GM21360 (cell line): ENCODE results near the gene PEMT.

Experiments used
- ATAC-seq: cut with Tn5 transposase; IDR thresholded peaks from one replicate; pipeline ENCODE4 v1.9.1; 2021; ENCODE audit warnings: mild to moderate bottlenecking, moderate library complexity; ENCODE audit not compliant: unreplicated experiment

The PEMT gene

DNA sequence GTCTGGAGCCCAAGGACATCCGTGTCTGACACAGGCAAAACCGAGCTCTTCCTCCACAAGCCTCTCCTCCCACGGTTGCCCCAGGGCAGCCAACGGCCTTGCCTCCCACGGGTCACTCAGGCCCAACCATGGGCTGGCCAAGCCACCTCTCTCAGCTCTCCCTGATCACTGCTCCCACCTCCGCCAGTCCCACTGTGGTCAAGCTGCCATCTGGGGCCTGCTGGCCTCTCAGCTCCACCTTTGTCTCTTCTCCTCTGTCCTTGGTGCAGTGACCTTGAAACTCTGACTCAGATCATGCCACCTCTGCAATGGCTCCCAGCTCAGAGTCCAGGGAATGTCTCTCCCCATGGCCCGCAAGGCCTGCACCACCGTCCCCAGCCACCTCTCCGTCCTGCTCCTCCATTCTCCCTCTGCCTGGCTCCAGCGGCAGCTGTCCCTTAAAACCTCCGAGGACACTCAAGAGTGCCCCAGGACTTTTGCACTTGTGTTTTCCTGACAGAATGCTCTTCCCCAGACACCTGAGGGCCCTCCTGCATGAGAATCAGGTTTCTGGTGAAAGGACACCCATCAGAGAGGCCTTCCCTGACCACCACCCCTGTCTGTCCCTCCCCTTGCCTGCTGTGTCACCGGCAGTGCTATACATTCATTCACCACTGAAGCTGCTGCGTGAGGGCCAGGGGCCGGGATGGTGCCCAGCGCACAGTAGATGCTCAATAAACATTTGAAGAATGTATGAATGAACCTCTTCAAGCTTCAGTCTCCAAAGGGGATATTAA lies 19.3 kb downstream of the PEMT start:
- ATAC-seq, result no peak

DNA sequence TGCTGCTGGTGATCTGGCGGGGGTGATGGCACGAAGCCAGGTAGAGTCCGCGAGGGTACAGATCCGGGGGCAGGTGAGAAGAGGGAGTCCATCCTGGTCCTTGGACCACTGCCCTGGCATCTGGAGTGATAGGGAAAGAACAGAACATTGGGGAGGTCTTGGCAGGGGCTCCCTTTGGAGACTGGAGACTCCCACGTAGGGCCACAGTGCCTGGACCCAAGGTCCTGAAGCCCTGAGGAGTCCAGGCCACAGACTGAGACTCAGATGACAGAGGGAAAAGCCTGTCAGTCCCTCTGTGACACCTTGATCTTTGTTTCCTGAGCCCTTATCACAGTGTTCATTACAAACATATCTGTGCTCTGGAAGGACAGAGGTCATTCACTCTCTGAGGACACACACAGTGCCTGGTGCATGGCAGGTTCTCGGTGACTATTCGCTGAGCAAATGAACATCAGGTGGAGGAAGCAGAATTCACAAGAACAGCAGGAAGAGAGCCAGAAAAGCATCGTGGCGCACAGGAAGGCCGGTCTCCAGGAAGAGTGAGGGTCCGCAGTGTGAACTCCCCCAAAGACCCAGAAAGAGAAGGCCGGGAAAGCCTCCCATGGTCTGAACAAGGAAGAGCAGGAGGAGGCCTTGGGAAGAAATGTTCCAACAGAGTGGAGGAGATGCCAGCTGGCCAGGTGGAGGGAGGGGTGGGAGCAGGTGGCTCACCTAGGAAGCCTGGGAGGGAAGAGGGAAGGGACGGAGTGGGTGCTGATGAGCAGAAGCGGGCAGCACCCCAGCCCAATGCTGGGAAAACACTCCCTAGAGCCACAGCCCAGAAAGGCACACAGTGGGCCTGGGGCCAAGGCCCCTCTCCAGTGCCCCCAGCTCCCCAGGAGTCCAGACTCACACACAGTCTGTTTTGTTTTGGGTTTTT lies 20.5 kb downstream of the PEMT start:
- ATAC-seq, result no peak

DNA sequence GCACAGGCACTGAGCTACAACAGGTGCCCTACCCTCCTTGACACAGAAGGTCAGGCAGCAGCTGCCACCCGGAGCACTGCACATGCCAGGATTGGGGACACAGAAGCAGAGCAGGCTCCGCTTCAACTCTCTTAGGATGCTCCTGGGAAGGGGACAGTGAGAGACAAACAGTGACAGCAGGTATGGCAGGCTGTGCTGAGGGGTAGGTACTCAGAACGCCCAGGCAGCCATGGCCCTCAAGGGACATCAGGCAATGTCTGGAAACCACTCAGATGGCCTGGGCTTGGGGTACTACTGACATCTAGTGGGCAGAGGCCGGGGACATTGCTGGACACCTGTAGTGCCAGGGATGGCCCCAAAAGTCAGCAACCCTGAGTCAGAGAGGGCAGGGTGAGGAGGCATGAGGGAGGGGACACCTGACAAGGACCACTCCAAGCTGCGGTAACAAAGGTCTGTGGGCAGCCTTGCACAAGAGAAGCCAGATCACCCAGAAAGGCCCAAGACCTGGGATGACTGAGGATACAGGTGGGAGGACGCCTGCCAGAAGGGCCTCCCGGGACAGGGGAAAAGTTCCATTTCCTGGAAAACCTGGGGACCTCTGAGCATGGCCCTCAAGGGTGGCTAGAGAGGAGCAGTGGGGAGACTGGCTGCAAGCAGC lies 21.2 kb downstream of the PEMT start:
- ATAC-seq, result no peak

DNA sequence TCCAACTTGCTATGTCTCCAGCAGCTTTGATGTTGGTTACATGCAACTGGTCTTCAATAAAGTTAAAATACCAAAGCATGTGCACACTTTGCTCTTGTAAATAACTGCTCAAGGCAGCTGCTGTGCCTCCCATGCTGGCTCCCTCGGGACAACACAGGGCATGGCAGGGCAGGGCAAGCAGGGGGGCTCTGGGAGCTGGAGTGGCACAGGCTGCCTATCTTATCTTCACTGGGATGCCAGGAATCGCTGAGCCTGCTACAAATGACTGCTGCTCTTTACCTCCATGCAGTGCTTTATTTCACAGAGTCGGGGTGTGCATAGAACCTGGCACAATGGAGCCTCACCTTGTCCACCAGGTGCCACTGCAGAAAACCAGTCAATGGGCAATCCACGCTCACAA lies 21.8 kb downstream of the PEMT start:
- ATAC-seq, result no peak

DNA sequence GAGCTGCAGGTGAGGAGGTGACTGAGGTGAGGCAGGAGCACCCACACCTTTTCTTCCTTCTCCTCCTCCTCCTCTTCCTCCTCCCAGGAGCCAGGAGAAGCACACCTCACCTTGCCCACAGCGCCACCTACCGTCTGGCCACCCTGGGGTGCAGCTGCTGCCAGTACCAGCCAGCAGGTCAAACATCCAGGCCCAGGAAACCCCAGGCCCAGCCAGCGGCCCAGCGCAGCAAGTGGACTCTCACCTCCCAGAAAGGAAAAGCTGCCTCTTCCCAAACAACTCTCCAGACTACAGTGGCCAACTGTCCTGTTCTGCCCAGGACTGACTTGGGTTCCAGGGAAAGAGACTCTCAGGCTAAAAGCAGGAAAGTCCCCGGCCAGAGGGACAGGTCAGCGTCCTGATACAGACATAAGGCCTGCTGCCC lies 22.7 kb downstream of the PEMT start:
- no peak for ATAC-seq

DNA sequence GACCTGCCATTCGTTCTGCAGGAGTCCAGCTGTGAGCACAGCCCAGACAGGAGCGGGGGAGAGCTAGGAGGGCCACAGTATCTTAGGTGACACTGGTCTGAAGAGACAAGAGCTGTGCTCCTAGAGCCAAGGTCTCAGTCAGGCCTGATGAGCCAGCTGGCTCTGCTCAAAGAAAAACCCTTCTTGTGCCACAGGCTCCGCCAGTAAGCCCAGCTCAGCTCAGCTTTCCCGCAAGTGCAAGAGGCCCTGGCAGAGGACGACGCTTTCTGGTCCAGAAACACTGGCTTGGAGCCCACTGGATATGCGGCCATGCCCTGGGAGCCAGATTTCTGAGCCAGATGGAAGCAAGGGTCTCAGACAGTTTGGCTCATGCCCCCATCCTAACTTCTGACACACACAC lies 23.9 kb downstream of the PEMT start:
- no peak for ATAC-seq

DNA sequence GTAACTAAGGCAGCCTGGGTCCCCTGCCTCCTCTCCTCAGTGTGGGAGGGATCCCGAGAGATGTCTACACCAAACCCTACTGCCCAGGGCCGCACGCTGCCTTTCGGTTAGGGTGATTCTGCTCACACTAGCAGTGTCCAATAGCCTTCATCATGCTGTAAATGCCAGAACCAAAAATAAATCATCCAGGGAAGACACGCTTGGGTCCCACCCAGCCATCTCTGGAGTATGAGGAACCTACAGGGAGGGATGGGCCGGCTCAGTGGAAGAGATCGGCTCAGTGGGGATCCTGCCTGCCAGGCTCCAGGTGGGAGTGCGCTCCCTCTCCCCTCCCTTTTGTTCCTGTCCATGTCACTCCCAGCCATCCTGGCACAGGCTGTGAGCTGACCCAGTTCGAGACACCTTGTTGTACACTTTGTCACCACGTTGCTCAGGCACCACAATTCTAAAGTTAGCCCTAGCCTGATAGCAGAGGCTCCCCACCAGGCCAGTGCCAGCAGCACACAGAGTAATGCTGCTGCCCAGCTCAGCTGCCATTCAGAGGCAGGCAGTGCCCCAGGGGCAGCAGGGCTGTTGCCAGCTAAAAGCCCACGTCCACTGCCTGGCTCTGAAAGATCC lies 24.5 kb downstream of the PEMT start:
- ATAC-seq, result no peak

DNA sequence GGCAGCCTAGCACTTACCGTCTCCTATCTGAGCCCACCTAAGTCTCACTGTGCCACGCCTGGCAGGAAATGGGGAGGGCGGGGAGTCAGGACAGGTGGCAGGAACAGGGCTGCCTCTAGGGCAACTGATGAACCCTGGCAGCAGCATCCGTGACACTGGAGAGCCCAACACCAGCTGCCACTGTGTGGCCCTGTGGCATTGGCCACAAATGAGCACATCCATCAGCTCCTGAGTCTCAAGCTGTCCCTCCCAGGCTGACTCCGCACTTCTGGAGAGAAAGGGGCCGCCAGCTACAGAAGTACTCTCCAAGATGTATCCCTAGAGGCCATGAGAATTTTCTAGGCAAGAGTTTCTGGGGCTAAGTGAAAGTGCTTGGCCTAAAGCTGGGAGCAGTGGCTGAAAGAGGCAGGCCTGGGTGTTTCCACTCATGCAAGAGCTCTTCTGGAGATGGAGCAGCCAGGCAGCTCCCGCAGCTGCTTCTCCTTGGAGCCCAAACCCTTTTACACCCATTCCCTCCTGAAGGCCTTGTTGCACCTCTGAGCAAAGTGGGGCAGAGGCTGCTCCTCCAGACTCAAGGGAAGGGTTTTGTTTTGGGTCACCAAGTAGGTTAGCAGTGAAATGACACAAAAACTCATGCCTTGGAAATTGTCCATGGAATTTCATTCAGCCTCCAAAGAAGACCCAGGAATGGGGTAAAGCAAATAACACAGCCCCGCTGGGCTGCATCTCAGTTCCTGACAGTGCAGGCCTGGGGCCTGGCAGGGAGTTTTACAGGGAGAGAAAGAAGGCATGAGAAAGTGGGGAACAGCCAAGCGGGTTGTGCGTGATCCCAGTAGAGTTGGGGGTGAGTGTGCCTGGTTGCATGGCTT lies 25.8 kb downstream of the PEMT start:
- ATAC-seq, result no peak

DNA sequence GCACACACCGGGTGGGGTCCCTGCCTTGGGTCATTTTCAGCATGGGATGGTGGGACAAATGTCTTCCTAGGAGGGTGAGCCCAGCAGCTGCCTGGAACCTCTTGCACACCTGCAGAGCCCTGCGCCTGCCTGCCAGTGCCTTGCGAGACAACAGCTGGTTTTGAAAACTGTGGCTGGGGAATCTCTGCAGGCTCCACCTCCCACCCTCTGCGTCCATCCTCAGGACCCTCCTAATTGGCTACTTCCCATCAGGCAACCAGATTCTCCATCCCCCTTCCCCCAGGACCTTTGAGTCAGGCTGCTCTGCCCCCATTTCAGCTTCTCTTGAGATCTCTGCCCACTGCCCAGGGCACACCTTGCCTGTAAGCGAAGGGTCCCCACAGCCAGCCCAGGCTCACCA lies 26.6 kb downstream of the PEMT start:
- ATAC-seq, result no peak

DNA sequence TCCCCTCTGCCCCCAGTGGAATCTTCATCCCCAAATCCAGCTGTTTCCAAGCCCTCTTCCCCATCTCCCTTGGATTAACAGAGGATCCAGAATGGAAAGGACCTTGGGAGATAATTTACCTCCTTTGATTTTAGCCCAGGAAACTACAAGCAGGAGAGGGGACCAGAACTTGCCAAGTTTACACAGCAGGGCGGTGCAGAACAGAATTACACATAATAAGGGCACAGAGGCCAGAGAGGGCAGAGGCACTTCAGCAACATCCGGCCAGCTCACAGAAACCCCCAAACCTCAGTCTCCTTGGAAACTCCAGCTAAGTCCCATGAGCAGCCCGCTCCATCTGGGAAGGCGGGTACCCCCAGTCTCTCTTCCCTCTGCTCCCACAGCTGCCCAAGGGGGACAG lies 27.2 kb downstream of the PEMT start:
- ATAC-seq, result no peak

DNA sequence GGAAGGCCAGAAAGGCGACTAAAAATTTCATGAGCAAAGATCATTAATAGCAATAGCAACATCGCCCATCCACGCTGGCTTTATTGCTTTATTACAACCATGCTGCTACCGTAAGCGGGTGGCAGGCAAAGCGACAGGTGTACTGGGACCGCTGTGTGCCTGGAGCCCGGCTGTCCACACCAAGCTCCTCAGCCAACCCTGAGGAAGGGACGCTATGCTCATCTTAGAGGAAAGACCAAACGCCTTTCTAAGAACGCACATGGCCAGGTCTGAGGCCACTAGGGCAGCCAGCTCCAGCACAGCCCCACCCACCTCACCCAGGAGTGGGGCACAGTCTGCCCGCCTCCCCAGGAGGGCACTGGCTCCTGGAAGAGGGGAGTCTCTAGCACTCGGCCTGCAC lies 28.0 kb downstream of the PEMT start:
- no peak for ATAC-seq

DNA sequence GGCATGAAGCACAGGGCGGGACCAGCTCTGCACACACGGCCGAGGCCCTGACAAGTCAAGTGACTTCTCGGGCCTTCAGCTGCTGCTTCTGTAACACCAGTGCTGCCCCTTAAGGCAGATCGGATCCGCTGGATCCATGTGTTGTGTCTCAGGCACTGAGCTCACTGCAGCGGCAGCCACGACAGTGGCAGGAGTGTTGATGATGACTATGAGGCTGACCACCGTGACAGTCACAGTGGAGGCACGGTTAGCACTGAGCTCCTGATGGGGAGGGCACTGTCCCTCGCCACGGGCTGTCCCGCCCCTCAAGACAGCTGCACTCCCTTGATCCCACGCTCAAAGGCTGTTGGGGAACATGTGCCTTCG lies 29.4 kb downstream of the PEMT start:
- no peak for ATAC-seq

DNA sequence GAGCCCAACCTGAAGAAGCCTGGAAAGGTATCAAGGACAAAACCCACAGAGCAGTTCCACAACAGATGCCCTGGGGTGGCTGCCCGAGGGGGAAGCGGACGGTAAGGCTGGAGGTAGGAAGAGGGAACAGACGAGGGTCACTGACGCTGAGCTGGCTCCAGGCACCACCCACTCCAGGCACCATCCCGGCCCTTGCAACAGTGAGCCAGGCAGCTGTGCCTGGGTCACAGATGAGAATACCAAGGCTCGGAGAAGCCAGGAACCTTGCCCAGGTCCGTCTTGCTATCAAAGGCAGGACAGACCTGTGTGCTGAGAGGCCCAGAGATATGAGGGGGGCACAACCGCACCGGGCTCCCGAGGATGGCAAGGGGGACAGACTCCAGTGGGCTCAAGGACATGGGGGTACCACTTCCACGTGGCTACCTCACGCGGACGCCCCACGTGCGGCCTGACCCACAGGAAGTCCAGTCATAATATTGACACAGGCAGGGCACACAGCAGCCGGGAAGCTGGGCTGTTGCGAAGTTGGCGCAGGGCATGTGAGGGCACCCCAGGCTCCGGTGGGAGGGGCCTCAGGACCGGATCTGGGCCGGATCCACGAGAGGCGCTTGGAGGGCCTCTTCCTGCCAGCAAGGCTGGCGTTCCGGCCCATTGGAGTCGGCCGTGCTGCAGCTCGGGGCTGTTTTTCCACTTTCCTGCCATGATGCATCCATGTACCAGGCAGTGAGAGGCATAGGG lies 29.9 kb downstream of the PEMT start:
- ATAC-seq, result no peak

DNA sequence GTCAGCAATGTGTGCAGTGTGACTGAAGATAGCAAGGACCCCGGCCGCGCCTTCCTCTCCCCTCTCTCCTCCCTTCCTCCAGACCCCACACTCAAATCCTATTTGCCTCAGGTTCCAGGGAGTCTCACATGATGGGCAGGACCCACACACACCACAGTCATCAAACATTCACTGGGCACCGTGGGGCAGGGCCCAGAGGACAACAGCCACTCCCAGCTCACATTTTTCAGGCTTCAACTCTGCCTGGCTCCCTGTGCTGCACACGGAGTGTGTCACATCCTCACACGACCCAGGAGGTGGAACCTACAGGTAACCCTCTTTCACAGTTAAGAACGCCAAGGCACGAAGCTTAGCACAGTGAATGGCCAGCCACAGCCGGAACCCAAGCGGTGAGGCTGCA lies 30.5 kb downstream of the PEMT start:
- no peak for ATAC-seq

DNA sequence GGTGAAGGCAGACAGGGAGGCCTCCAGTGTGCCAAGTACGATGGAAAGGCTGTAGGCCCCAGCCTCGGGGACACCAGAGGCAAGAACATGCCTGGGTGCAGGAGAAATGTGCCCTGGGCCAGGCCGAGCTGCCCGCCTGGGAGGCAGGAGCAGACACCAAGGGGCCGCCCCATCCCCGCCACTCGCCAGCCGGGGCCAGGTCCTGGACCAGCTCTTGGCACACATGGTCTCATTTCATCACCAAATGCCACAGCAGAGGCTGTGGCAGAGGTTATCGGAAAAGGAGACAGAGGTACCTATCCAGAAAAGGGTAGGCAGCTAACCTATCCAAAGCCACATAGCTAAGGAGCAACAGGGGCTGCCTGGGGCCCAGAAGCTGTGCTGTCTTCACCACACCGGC lies 31.3 kb downstream of the PEMT start:
- no peak for ATAC-seq

DNA sequence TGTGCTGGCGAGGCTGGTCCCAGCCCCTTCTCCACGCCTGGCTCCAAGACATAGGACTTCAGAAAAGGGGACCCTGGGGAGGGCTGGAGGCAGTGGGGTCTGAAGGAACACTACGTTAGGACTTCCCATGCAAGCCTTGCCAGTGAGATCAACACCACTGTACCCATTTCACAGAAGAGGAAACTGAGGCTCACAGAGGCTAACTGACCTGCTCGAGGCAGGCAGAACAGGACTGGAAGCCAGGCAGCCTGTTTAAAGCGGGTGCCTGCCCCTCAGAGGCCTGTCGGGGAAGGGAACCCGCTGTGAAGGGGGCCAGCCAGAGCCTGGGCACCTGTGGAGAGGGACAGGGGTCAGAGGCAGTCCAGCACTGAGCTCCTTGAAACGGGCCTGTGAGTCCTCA lies 32.3 kb downstream of the PEMT start:
- ATAC-seq, result no peak

DNA sequence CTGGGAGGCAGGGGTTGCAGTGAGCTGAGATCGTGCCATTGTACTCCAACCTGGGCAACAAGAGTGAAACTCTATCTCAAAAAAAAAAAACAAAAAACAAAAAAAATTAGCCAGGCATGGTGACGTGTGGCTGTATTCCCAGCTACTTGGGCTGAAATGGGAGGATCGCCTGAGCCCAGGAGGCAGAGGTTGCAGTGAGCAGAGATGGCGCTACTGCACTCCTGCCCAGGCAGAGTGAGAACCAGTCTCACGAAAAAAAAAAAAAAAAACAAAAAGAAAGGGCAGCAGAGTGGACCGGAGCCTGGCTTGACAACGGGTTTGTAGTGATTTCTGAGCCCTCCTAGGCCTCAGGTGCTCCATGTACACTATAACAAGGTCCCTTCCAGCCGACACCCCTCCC lies 33.1 kb downstream of the PEMT start:
- ATAC-seq, result no peak

DNA sequence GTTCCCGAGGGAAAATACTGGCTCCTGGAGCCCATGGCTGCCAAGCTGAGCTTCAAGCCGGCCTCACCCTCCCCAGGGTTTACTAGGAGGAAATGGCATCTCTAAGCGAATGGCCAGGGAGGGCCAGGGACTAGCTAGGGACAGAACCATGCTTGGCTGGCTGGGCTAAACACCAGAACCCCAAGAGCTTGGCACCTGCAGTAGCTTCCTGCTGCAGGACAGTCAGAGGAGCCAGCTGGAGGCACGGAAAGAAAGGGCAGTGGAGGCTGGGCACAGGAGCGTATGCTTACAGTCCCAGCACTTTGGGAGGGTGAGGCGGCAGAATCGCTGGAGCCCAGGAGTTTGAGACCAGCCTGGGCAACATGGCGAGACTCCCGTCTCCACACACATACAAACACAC lies 33.7 kb downstream of the PEMT start:
- no peak for ATAC-seq

DNA sequence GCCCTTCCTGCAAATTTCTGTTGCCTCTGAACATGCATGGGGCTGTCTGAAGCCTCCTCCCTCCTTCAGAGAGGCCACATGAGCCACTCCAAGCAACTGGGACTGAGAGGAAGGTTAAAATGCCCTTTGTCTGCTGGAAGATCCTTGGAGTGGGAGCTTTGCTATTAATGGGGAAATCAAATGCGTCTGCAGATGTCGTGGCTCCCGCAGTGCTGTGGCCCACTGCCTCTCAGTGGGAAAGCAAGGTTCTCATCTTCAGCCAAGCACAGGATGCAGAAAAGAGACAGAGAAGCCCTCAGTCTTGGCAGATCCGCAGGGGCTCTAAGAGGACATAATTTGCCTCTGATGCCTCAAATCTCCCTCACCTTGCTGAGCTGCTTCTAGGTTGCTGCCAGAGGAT lies 34.8 kb downstream of the PEMT start:
- no peak for ATAC-seq

DNA sequence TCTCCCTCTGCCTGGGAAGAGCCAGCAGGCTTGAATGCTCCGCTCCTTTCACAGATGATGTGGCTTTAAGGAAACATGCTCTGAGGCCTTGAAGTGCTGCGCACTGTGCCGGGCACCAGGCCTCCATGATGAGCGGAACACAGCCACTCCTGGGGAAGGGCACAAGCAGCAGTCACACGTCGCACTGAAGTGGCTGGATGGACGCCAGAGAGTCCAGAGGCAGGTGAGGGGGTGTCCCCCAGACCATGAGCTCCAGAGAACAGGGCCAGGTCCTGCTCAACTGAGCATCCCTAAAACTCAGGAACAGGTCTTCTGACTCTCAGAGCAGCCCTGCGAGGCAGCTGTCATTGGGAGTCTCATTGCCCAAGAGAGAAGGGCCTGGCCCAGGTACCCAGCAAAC lies 35.6 kb downstream of the PEMT start:
- no peak for ATAC-seq
